Right kidney (tissue), 1 donor: ENCODE measurements around the gene KCTD3.

ENCODE experiments used
- DNase-seq: peaks from one replicate; pipeline ENCODE4 v3.0.0-alpha.2; 2016

The KCTD3 gene

DNA sequence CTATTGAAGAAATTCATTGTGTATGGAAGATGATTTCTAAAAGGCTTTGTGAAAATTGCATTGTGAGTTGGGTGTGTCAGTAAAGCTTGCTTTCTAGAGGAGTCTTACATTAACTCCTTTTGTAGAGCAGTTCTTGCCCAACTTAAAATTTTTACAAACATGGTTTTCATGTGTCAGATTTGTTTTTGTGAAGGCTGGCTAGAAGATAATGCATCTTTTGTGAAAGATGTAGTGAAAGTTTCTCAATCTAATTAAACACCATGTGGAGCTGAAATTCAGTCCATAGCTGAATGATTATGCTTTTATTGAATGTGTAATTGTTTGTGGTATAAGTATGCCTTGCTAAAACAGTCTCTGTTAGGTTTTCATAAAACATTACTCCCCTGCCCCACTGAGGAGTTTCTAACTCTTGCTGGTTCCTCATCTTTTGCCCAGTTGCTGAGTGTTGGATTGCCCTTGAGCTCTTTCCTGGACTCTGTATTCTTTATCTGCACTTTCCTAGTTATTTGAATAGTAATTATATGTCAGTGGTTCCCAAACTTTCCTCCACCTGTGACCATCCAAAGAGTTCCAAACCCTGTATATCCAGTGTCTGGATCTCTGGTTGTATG is 38.0 kb downstream of the KCTD3 start:
- no peak for DNase-seq

DNA sequence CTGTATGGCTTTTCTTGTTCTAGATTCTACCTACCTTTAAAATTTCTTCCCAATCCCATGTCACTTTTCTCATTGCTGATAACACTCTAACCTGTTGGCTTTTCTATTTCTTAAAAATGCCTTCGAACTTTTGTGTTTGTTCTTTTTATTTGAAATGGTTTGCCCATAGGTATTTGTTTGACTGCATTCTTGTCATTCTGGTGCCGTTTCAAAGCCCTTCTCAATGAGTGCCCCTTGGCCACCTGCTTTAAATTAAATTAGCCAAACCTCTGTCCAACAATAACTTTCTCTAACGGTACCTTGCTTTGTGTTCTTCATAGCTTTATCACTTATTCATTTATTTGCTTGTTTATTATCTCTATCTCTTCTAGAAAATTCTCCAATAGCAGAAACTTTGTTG is 38.9 kb downstream of the KCTD3 start:
- no peak for DNase-seq

DNA sequence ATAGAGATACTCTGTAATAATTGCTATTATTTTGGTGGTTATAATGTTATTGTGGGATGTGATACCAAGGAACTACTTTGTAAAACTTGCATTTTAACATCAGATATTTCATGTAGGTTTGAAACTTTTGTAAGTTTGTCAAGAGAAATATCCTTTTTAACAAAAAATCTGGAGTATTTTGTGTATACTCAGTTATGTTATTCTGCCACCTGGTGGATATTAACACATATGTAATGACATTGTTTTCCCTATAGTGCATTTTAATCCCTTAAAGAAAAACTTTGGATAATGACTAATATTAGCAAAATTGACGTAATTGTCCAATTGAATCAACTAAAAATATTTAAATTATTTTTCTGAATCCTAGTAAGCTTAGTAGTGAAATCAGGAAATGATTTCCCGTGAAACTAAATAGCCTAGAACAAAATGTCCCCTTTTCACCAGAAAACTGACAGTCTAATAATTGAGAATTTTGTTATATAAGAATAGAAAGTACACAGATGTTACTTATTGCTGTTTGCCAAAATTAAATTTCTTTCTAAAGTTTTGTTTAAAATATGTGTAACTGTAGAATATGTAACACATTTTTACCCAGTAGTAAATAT is 39.6 kb downstream of the KCTD3 start:
- no peak for DNase-seq

DNA sequence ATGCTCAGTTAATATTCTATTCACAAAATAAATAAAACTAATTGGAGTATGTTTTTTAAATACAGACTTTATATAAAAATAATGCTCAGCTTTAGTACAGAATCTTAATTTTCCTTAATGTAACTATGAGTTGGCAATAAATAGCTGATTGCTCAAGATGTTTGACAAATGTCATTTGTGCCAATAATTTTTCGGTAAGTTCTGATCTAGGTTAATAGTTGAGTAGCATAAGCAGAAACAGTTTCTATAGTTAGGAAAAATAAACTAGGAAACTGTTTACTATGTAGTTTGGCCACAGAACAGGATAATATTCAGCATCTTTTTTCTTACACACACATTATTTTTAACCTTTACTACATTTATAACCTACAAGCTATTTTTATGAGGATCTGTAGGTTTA is 40.3 kb downstream of the KCTD3 start:
- DNase-seq = no peak

DNA sequence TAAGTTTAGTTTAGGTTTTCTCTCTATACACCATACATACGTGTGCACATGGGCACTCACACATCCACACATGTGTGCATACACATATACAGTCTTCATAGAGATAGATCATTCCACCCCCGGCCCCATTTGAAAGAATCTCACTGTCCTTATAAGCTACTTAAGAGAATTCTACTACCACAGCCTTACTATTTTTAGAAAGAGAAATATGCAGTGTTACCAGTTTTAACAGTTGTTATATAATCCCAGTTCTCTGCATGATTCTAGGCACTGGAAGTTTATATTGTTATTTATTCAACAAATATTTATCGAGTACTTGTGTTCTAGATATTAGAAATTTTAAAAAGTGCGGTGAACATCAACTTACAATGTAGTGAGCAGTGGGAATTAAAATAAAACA is 41.5 kb downstream of the KCTD3 start:
- no peak for DNase-seq

DNA sequence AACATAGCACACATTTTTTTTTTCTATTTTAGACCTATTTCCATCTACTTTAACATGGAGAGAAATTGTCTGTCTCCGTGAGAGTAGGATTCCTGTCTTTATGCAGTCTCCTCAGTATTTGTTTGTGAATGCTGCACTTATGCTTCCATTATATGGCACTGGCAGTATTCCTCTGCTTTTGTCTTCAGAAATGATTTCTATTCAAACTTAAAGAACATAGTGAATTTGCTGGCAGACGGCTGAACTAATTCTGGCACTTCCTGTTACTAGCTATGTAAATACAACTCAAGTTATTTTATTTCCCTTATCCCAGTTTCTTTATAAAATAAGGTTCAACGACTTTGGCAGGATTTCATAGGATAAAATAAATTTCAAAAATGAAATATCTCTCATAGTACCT is 45.3 kb downstream of the KCTD3 start:
- no peak for DNase-seq

DNA sequence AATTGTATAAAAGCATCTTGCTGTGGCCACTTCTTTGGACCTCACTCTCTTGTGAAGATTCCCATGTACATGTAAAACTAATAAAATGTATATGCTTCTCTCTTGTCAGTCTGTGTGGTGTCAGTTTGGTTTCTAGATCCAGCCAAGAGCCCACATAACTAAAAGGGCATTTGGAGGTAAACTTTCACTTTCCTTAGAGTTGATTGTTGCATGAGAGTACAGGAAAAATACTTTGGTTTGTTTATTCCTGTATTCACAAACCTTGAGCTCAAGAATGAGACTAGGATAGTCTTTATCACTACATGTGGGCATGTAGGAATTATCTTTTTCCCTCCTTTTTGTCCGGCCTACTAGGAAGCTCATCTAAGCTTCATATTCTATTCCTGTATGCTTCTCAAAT is 50.9 kb downstream of the KCTD3 start:
- DNase-seq = no peak

DNA sequence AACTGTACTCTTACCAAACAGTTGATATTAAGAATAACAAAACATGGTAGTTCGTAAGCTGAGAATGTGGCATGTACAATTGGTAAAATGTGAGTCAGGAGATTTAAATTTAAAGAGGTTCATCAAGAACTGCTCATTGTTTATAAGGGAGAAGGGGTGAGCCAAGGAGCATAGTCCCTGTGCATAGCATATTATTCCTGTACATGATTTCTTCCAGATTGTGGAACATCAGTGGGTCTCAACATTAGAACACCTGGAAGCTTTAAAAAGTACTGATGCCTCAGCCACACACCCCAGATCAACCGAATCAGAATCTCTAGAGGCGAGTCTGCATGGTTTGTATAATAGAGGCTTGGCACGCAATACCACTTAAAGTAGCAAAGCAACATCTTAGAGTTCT is 56.1 kb downstream of the KCTD3 start:
- no peak for DNase-seq

DNA sequence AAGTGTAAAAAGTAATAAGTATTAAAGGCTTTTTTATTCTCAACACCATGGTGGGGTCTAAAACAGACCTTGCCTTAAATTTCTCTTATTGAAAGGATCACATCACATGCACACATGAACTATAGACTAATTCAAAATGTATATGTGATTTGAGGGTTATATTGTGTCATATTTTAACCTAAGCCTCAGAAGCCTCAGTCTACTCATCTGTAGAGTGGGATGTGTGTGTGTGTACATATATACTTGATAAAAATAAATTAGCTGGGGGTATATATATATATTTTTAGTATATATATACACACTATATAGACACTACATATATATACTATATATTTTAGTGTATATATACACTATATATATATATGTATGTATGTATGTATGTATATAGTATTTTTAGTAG is 58.8 kb downstream of the KCTD3 start:
- DNase-seq = no peak

DNA sequence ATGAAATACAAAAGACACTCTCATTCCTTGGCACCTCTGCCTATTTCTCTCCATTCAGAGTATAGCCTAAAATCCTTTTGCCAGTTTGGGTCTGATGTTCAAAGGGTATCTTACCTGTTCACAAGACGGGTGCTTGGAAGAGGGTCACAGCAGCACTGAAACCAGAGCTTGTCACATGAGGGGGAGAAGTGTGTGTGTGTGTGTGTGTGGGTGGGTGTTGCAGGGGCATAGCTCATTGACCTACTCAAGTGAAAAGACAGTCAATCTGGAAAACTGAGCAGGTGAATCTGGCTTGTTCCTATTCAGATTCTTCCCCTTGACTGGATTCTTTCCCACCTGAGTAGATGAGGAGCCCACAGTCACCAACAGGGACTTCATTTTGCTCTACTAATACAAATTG is 63.9 kb downstream of the KCTD3 start:
- DNase-seq = no peak

DNA sequence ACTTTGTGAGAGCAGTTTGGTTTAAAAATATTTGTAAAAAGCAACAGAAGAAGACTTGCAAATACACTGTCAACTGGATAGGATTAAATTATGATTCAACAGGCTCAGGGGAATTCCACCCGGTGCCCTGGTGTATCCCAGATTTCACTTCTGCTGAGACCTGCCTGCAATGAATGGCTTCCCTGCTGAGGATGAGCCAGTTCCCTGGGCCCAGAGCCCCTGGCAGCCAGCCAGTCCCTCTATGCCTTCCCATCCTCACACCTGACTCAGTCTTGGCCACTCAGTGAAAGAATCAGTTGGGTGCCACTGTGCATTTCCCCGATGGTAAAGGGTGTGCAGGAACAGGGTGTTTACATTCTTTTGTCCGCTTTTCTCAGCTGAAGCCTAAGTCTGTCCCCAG is 64.4 kb downstream of the KCTD3 start:
- DNase-seq = no peak

DNA sequence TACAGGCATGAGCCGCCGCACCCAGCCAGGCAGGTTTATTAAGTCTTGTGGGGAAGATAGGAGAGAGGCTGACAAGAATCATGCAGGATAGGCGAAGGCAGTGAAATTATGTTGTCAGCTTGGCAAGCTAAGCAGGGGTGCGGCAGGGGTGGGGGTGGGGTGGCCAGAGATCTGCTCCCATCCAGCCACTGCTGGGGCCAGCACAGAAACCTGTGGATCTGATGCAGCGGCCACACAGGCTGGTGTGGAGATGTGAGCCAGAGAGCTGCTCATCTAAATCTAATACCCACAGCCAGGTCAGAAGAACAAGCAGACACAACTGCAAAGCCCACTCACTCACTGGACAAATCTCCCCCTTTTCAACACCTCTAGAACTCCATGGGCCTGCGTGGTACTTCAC is 68.7 kb downstream of the KCTD3 start:
- DNase-seq = no peak

DNA sequence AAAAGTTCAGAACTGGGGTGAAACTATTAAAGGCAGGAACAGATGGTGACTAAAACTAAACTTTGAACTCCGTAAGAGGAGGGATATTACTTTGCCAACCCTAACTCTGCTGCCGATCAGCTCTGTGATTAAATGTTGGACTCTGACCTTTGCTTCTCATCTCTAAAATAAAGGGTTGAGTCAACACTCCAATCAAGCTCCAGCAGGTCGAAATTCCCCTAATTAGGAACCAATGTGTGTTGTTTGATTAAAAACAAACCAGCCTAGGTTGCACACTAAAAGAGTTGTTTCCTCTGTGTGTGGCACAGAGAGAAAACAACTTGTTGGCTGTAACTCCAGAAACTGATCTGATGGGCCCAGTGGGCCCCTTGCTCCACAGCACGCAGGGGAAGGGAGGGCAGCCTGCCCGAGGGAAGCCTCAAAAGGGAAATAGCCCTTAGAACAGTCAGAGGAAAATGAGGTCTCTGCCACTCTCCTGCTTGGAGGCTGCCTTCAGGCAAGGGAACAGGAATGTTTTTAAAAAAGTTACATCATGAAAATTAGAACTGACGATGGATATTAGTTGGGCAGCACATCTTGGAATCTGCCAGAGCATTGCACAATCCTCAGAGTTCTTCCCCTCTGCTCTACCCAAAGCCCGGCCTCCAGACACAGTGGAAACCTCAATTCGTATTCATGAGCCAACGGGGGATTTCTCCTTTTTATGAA is 69.3 kb downstream of the KCTD3 start:
- peak; percentile 9 for DNase-seq

DNA sequence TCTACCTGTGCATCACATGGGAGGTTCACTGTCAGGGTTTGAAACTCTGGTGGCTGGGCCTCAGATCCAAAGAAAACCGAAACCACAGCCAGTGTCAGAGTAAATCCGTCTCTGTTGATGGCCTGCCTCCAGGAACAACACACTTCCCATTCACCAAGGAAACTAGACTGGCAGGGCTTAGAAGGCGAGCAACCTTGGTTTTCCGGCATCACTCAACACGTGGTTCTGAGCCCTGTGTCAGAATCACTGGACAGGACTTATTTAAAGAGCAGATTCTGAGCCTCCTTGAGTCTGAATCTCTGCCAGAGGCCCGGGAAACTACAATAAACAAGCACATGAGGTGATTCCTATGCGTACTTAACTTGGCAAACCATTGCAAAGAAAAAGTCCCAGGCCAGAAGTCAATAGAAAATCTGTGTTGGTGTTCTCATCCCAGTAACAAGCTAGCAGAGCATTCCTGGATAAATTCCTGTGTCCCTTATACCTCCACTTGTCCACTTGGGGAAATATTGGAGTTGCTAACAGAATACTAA is 70.0 kb downstream of the KCTD3 start:
- no peak for DNase-seq

DNA sequence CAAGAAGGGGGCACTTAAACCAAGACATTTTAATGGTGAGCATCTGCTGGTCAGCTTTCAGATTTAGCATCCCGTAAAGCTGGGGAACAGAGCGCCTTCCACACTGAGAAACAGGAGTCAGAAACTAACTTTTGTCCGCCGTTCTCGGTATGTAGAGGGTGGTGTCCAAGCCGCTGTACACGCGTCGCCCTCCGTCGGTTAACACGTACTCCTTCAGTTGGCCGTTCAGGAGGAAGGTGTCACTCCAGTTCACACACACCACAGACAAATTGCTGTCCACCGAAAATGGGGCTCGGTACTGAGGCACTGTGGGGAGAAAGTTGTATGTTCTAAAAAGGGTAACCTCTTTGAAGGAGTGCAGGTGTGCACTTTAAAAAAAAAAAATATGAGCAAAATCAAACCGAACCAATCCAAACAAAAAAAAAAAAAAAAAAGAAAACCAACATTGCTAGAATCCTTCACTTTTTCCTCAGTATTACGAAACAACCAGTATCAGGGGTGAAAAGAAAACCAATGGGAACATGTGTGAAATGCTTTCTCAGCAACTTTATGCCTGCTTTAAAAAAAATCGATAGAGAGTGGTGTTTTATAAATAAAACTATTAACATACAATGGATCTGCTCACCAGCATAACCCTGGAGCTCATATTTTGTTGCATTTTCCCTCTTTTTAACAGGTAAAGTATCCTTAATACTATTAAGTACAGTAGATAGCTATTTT is 73.5 kb downstream of the KCTD3 start:
- DNase-seq = no peak

DNA sequence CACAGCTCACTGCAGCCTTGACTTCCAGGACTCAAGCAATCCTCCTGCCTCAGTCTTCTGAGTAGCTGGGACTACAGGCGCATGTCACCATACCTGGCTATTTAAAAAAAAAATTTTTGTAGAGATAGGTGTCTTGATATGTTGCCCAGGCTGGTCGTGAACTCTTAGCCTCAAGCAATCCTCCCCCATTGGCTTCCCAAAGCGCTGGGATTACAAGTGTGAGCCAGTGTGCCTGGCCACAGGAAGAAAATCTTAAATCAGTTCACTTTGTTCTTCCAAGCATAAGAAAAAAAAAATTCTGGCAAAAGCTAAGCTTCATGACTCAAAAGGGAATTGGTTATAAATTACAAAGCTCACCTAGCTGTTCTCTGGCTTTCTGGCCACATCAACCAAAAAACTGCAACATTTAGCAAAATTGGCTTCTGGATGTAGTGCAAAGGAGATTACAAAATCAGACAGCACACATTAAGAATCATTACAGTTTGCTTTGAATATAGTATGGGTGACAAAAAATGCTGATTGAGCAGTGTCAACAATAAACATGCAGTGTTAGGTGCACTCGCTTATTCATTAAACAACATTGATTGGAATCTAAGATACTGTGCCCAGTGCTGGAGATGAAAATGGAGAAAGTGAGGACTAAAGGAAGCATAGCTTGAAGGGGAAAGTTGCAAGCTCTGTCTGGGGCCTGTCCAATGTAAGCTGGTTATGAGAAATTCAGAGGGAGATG is 76.7 kb downstream of the KCTD3 start:
- no peak for DNase-seq

DNA sequence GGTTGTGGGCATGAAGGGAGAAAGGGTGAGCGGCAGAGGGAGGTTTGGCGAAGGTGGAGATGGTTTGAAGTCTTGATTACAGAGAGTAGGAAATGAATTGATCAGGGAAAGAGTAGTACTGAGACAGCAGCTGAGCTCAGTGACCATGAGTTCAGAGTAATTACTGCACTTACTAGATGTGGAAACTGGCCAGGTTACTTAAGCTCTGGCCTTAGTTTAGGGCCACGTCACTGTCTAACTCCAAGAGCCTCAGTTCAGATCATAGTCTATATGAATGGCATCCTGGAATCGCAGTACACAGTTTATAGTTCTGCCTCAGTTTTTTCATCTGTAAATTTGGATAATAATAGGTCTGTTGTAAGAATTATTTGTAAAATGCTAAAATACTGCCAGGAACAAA is 78.1 kb downstream of the KCTD3 start:
- DNase-seq = no peak

DNA sequence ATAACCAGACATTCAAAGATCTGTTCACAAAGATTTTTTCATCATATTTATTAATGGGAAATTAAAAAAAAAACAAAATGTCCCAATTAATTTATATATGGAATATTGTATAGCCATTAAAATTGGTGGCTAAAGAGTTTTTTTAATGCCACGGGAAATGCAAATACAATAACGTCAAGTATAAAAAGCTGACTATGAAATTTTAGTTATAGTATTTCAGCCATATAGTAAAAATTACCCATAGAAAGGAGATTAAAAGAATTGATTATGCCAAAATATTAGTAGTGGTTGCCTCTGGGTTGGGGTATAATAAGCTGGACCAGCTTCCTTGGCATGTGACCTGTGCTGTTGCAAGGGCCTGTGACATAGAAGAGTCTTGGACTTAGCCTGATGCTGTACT is 78.8 kb downstream of the KCTD3 start:
- DNase-seq = no peak

DNA sequence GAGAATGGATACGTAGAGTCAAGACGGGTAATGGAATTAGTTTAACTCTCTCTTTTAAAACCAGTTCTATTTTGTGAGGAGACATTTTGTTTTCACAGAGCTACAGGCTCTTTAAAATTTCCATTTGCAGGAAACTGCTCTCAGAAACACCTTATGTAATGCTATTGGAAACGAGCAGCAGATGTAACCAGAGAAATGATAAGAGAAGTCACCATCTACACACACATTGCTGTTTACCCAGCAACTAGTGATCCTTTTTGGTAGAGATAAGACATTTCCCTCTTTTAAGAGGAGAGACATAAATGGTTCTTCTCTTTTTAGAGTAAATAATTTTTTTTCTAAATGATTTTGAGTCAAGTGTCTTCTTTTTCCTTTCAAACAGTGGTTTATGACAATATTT is 80.6 kb downstream of the KCTD3 start:
- DNase-seq = no peak

DNA sequence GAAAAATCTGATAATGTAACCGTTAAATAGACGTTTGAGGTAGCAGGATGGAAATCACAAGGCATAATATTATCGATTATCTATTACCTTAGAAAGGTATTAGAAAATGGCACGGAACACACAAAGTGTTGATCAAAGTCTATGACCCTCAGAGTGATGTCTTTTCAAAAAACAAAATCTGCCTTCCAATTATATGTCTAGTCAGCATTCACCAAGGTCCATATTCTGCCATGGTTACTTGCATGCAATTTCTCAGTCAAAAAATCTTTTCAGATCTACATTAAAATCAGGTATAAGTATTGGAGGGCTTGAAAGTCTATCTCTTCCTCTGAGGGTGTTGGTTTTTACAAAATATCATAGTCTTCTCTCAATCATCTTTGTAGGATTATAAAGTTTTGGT is 81.9 kb downstream of the KCTD3 start:
- DNase-seq = no peak

DNA sequence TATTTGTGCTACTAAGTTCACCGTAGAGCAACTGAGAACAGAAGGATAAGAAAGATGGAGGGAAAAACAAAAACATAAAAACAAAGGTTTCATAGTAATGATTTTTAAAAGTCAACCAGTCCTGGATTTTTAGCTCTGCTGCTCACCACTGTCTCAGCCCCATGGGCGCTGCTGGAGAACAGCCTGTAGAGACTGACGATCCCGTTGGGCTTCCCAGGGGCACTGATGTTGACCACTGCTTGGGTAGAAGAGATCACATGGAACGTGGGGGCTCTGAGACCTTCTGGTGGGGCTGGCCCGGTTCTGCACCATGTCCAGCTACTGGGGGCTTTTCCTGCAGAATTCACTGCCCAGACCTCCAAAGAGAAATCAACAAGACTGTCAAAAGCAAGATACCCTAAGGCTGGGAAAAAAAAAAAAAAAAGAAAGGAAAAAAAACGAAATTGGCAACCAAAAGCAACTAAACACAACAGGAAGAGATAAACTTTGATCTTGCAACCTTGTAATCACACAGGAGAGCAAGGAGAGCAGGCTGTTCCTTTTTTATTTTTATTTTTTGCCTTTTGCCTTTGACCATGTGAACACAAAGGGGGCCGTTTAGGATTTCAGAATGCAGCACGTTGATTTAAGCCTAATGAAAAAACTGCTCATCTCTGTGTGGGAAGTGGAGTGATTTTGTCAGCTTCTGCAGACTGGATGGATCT is 83.5 kb downstream of the KCTD3 start:
- DNase-seq = no peak

DNA sequence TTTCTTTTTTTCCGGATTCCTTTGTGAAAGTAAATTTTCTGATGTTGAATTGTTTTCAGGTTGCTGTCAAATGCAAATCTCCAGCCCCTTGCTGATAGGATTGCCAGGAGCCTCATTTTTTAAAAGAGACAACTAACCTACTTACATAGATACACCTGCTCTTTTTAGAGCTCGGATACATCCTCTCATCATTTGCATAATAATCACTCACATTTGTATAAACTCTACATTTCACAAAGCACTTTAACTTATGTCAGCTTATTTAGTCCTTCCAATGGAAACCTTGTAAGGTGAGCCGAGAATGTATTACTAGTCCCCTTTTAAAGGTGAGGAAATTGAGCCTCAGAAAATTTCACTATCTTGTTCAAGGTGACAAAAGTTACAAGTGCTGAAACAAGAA is 84.8 kb downstream of the KCTD3 start:
- DNase-seq = no peak
